GM12878 (cell line): ENCODE measurements around the gene PRM2. TPM values are rescaled to one million over a fixed set of nuclear protein-coding genes. Genes with fewer than 3 reads are reported as not detected.

ENCODE experiments used
- ATAC-seq: fragments of 200-7000 bp; cut with Tn5 transposase; 3 replicates; pipeline ENCODE4 v1.9.1; 2020; ENCODE audit warnings: mild to moderate bottlenecking, moderate library complexity
- Bru-seq: library from RNA; stranded (reverse); fragments of 400-500 nt; gene quantifications from one replicate; lab custom pipeline; 2021; lab: Mats Ljungman, UMichigan
- BruChase-seq, 2 experiments: library from RNA; stranded (reverse); fragments of 400-500 nt; gene quantifications; one replicate each; lab custom pipeline; 2021; lab: Mats Ljungman, UMichigan
- BruUV-seq: library from RNA; stranded (reverse); fragments of 400-500 nt; replicated peaks from 2 replicates; lab custom pipeline; 2021; lab: Mats Ljungman, UMichigan
- CTCF ChIA-PET: fragments of 300-600 bp; sonication (Branson Sonifier 250); formaldehyde crosslinking; extraction: SDS; loops from one replicate; lab custom pipeline; 2021; ENCODE audit warnings: inconsistent platforms; lab: Yijun Ruan, JAX
- POLR2A ChIA-PET: fragments of 350-600 bp; formaldehyde crosslinking; extraction: SDS; loops from one replicate; lab custom pipeline; 2021; ENCODE audit warnings: inconsistent platforms; lab: Charles Lee
- RAD21 ChIA-PET: fragments of 300-600 bp; sonication (Branson Sonifier 250); formaldehyde crosslinking; loops from one replicate; lab custom pipeline; 2023; ENCODE audit warnings: antibody characterized with exemption; ENCODE audit not compliant: unreplicated experiment; lab: Charles Lee
- SMC1A ChIA-PET: fragments of 300-600 bp; sonication (Branson Sonifier 250); formaldehyde crosslinking; loops from one replicate; lab custom pipeline; 2023; ENCODE audit not compliant: unreplicated experiment, uncharacterized antibody; lab: Charles Lee
- DNase-seq: peaks from one replicate; pipeline ENCODE4 v3.0.0-alpha.2; 2011; ENCODE audit warnings: low read depth, low spot score
- FAIRE-seq: peaks from 3 replicates; lab custom pipeline; 2011; peaks lifted over from hg19 to GRCh38; lab: Jason Lieb, UNC
- H2AFZ ChIP-seq: 2 replicates; pipeline ENCODE4 v1.6.0; 2011; ENCODE audit warnings: low read depth, low read length, control low read depth; ENCODE audit not compliant: control insufficient read depth
- H3K27ac ChIP-seq: 2 replicates; pipeline ENCODE4 v1.5.1; 2011; ENCODE audit warnings: control low read depth; ENCODE audit not compliant: control insufficient read depth, insufficient read depth
- H3K27me3 ChIP-seq, 2 experiments: replicated peaks in 1 of 2; 2 replicates each; pipeline versions ENCODE4 v1.6.0 to v1.6.1; 2011; ENCODE audit warnings: low read length in 1 of 2; ENCODE audit not compliant: control insufficient read depth in 2 of 2, insufficient read depth in 2 of 2
- H3K36me3 ChIP-seq, 2 experiments: 2 replicates each; pipeline ENCODE4 v1.5.1; 2011; ENCODE audit warnings: low read length in 1 of 2; ENCODE audit not compliant: control insufficient read depth in 2 of 2, insufficient read depth in 2 of 2
- H3K4me1 ChIP-seq: 2 replicates; pipeline ENCODE4 v1.6.1; 2011; ENCODE audit warnings: mild to moderate bottlenecking, low read length, moderate library complexity, mixed read lengths; ENCODE audit not compliant: control insufficient read depth, insufficient read depth
- H3K4me2 ChIP-seq: 2 replicates; pipeline ENCODE4 v1.6.0; 2011; ENCODE audit warnings: control low read depth; ENCODE audit not compliant: control insufficient read depth, insufficient read depth
- H3K4me3 ChIP-seq: fragments of 200-600 bp; sonication (generic); 2 replicates; pipeline ENCODE4 v1.5.1; 2016
- H3K79me2 ChIP-seq: 2 replicates; pipeline ENCODE4 v1.6.0; 2011; ENCODE audit warnings: low read length; ENCODE audit not compliant: control insufficient read depth, insufficient read depth
- H3K9ac ChIP-seq: 2 replicates; pipeline ENCODE4 v1.8.0; 2011; ENCODE audit warnings: low read length, control low read depth, mixed read lengths; ENCODE audit not compliant: control insufficient read depth, insufficient read depth
- H3K9me3 ChIP-seq: replicated peaks from 3 replicates; pipeline ENCODE4 v1.5.1; 2011; ENCODE audit warnings: mild to moderate bottlenecking, low read length; ENCODE audit not compliant: control insufficient read depth, insufficient read depth
- H4K20me1 ChIP-seq: 2 replicates; pipeline ENCODE4 v1.6.0; 2011; ENCODE audit not compliant: control insufficient read depth, insufficient read depth
- BCL3 ChIP-seq: IDR thresholded peaks from 2 replicates; pipeline ENCODE4 v1.6.1; 2011; ENCODE audit warnings: borderline replicate concordance, low read depth, mild to moderate bottlenecking, moderate library complexity, low read length; ENCODE audit not compliant: insufficient read depth, poor library complexity, severe bottlenecking
- BMI1 ChIP-seq: fragments of 450-650 bp; IDR thresholded peaks from 2 replicates; pipeline ENCODE4 v1.6.1; 2016; ENCODE audit warnings: mild to moderate bottlenecking, moderate library complexity, borderline replicate concordance
- ETV6 ChIP-seq, 2 experiments: fragments of 450-650 bp in 1 of 2; IDR thresholded peaks in 1 of 2; conservative IDR thresholded peaks in 1 of 2; 2 replicates each; pipeline ENCODE4 v1.6.1; 2014; ENCODE audit warnings: antibody characterized with exemption in 1 of 2, borderline replicate concordance in 1 of 2, low read depth in 1 of 2, mild to moderate bottlenecking in 1 of 2, moderate library complexity in 1 of 2
- FOXK2 ChIP-seq: fragments of 450-650 bp; IDR thresholded peaks from 2 replicates; pipeline ENCODE4 v1.6.1; 2017; ENCODE audit warnings: mild to moderate bottlenecking, moderate library complexity
- GABPA ChIP-seq: IDR thresholded peaks from 2 replicates; pipeline ENCODE4 v1.6.1; 2014; ENCODE audit warnings: antibody characterized with exemption, low read depth, mild to moderate bottlenecking, inconsistent platforms
- NFXL1 ChIP-seq: fragments of 450-650 bp; IDR thresholded peaks from 2 replicates; pipeline ENCODE4 v1.6.1; 2017; ENCODE audit warnings: antibody characterized with exemption, mild to moderate bottlenecking, borderline replicate concordance
- NKRF ChIP-seq: fragments of 450-650 bp; conservative IDR thresholded peaks from 2 replicates; pipeline ENCODE4 v1.6.1; 2017; ENCODE audit warnings: mild to moderate bottlenecking, moderate library complexity
- PML ChIP-seq: IDR thresholded peaks from 2 replicates; pipeline ENCODE4 v1.6.1; 2012; ENCODE audit warnings: low read length, inconsistent platforms
- POU2F2 ChIP-seq: IDR thresholded peaks from 3 replicates; pipeline ENCODE4 v1.6.1; 2011; ENCODE audit warnings: low read depth, mild to moderate bottlenecking, low read length, borderline replicate concordance
- RELB ChIP-seq: fragments of 450-650 bp; IDR thresholded peaks from 2 replicates; pipeline ENCODE4 v1.6.1; 2017; ENCODE audit warnings: low read depth, mild to moderate bottlenecking, moderate library complexity
- SREBF2 ChIP-seq: IDR thresholded peaks from 2 replicates; pipeline ENCODE4 v1.6.1; 2012; ENCODE audit warnings: mild to moderate bottlenecking, low read length
- TARDBP ChIP-seq: IDR thresholded peaks from 2 replicates; pipeline ENCODE4 v1.6.1; 2016; ENCODE audit warnings: borderline replicate concordance
- TCF7 ChIP-seq: IDR thresholded peaks from 2 replicates; pipeline ENCODE4 v1.6.1; 2014; ENCODE audit warnings: antibody characterized with exemption, borderline replicate concordance
- ZSCAN29 ChIP-seq: fragments of 450-650 bp; IDR thresholded peaks from 2 replicates; pipeline ENCODE4 v1.6.1; 2017; ENCODE audit warnings: mild to moderate bottlenecking, moderate library complexity
- WGBS: methylation state at CpG from one replicate; pipeline ENCODE4 v1.1.6; 2016; ENCODE audit warnings: low lambda C conversion rate; ENCODE audit not compliant: insufficient replicate concordance, insufficient coverage; ENCODE audit errors: missing lambda C conversion rate; 5-methylcytosine and 5-hydroxymethylcytosine counted together
- in situ Hi-C: fragments of 300-500 bp; cut with MboI; formaldehyde crosslinking; loops from 9 replicates; pipeline ENCODE4 v1.14.3; 2018; ENCODE audit warnings: mixed read lengths
- intact Hi-C: fragments of 100-400 bp; cut with micrococcal nuclease; formaldehyde crosslinking; loops from one replicate; pipeline ENCODE4 v1.14.2; 2022; ENCODE audit not compliant: unreplicated experiment
- long read RNA-seq, 2 experiments: library from polyadenylated mRNA; unstranded; transcript quantifications; one replicate each; pipeline ENCODE4 v2.0.0, GENCODE V29; 2019 to 2020
- polyA minus RNA-seq, 3 experiments: library from RNA; depleted of rRNA, polyadenylated mRNA; stranded (reverse); fragments of >200 nt; gene quantifications; 2 replicates each; pipeline ENCODE4 v1.2.3, GENCODE V29; 2011
- polyA plus RNA-seq, 11 experiments: library from polyadenylated mRNA; depleted of rRNA in 4 of 11; unstranded in 6 of 11; stranded (reverse) in 5 of 11; fragments of >200 nt; fragmentation: Nextera tagmentation in 4 of 11; fragmentation: Illumina TruSeq in 1 of 11; extraction: Ambion mirVana in 4 of 11; extraction: Trizol in 1 of 11; gene quantifications; 1 replicate in 1 of 11; 2 replicates in 10 of 11; pipeline versions ENCODE4 v1.2.1 to v1.2.3, GENCODE V29; 2011 to 2016; ENCODE audit warnings: inconsistent platforms in 2 of 11, missing spikeins in 2 of 11, low read depth in 1 of 11
- total RNA-seq, 4 experiments: library from RNA; depleted of rRNA in 3 of 4; stranded (reverse); fragments of >200 nt in 3 of 4; fragmentation: Illumina TruSeq in 1 of 4; extraction: Trizol in 1 of 4; gene quantifications; 2 replicates each; pipeline versions ENCODE4 v1.2.1 to v1.2.3, GENCODE V29; 2013 to 2021

The PRM2 gene
- total RNA-seq (2013; cell fraction: nucleolus; rRNA removed), result not detected in 2 replicates
- total RNA-seq (2014; rRNA removed) (not detected in 2 replicates), total RNA-seq (2014; rRNA removed; fragmentation: Illumina TruSeq; extraction: Trizol) (not detected in 2 replicates), total RNA-seq (2021) (not detected in 2 replicates), polyA plus RNA-seq (2011; rRNA removed) (not detected in 2 replicates), polyA plus RNA-seq (2014; fragmentation: Illumina TruSeq; extraction: Trizol) (not detected in 2 replicates), polyA plus RNA-seq (2014; fragmentation: Nextera tagmentation; extraction: Ambion mirVana) (not detected), polyA plus RNA-seq (2014; rRNA removed) (0.27 TPM in 1 of 2 replicates, not detected in the other), polyA plus RNA-seq (2016; fragmentation: Nextera tagmentation; extraction: Ambion mirVana) (not detected), polyA minus RNA-seq (2011; rRNA and poly(A)+ RNA removed) (not detected in 2 replicates), Bru-seq, nascent RNA (not detected), BruChase-seq, experiment 1, labeled RNA remaining after a 6-hour chase (not detected), BruChase-seq, experiment 2, labeled RNA remaining after a 2-hour chase (not detected)
- not detected for polyA plus RNA-seq (2011; ENCODE audit: low read depth)
- not detected in 2 replicates for polyA plus RNA-seq (2011; cell fraction: cytosol; rRNA removed)
- polyA plus RNA-seq (2011; cell fraction: nucleus; rRNA removed), result not detected in 2 replicates
- not detected in 2 replicates for polyA plus RNA-seq (2012)
- polyA minus RNA-seq (2011; cell fraction: cytosol; rRNA and poly(A)+ RNA removed), result not detected in 2 replicates
- polyA minus RNA-seq (2011; cell fraction: nucleus; rRNA and poly(A)+ RNA removed), result not detected in 2 replicates
- long read RNA-seq, experiment 1, result 0 reads
- long read RNA-seq, experiment 2, result 0 reads

GRCh38 chr16:11276143-11276895, at the start of gene PRM2:
PRM2 (minus strand) TSS chr16:11276480; CDS start chr16:11276370, 110 bp downstream.
- H3K27me3 ChIP-seq, result no peaks in the 10 kb centered on the region
- BruUV-seq, result no TSS peak
- ATAC-seq (no peak), DNase-seq (no peak), FAIRE-seq (no peak)
- TF ChIP-seq NKRF (no peak), TCF7 (no peak), SREBF2 (no peak), FOXK2 (no peak), POU2F2 (no peak), NFXL1 (no peak), PML (no peak), GABPA (no peak), RELB (no peak), ETV6 (conservative IDR thresholded peaks at IDR 0.05 in 1 of 2, IDR thresholded peaks at IDR 0.05 in 1 of 2; ENCODE audit: borderline replicate concordance in 1 of 2, low read depth in 1 of 2) (no peak), ZSCAN29 (no peak), TARDBP (no peak), BCL3 (no peak), BMI1 (no peak)
- no peaks in the 10 kb centered on the region for H3K79me2 ChIP-seq
- ChIA-PET RAD21 (interaction anchor here (1.6 kb wide), 1 partner anchor 21 kb away, joined by 4 read pairs; no protein-coding TSS in a partner anchor), CTCF (interaction anchor here (1.0 kb wide), 1 partner anchor 305 kb away, joined by 5 read pairs; no protein-coding TSS in a partner anchor), POLR2A (interaction anchor here (0.7 kb wide), 1 partner anchor 8 kb away, joined by 6 read pairs; no protein-coding TSS in a partner anchor), SMC1A (interaction anchor here (0.8 kb wide), 1 partner anchor 22 kb away, joined by 3 read pairs; no protein-coding TSS in a partner anchor)
- no peak within 1 kb of the TSS for H3K4me3 ChIP-seq
- no peak within 1 kb of the TSS for H3K9ac ChIP-seq
- H4K20me1 ChIP-seq, result no peaks in the 10 kb centered on the region
- no peaks in the 10 kb centered on the region for H3K9me3 ChIP-seq
- H3K4me2 ChIP-seq, result no peak within 1 kb of the TSS
- in situ Hi-C loops, result no loop called here
- no peaks in the 10 kb centered on the region for H3K36me3 ChIP-seq
- no peak within 1 kb of the TSS for H3K27ac ChIP-seq
- 75% methylated on average over 26 of the region's 26 CpGs for WGBS
- H2AFZ ChIP-seq, result no peak within 1 kb of the TSS
- intact Hi-C loops, result no loop called here
- no peaks in the 10 kb centered on the region for H3K4me1 ChIP-seq
